GM23338 (cell line): ENCODE measurements around the gene NELFCD. TPM values are rescaled to one million over a fixed set of nuclear protein-coding genes. Genes with fewer than 3 reads are reported as not detected.

Experiments used
- ATAC-seq: fragments of 200-7000 bp; cut with Tn5 transposase; 3 replicates; pipeline ENCODE4 v1.9.1; 2020
- DNase-seq: peaks from one replicate; pipeline ENCODE4 v3.0.0-alpha.2; 2015; ENCODE audit warnings: low spot score
- H2AFZ ChIP-seq: fragments of 200-600 bp; sonication (generic); 2 replicates; pipeline ENCODE4 v1.8.0; 2016; ENCODE audit warnings: antibody characterized with exemption, mild to moderate bottlenecking, moderate library complexity
- H3F3A ChIP-seq: fragments of 200-600 bp; sonication (generic); replicated peaks from 2 replicates; pipeline ENCODE4 v1.8.0; 2017; ENCODE audit warnings: antibody characterized with exemption, mixed run types, low read depth
- H3K27ac ChIP-seq: fragments of 200-600 bp; sonication (generic); 2 replicates; pipeline ENCODE4 v1.6.1; 2016; ENCODE audit warnings: low read depth
- H3K27me3 ChIP-seq: fragments of 200-600 bp; sonication (generic); 2 replicates; pipeline ENCODE4 v1.8.0; 2016; ENCODE audit warnings: mild to moderate bottlenecking, mixed run types, moderate library complexity; ENCODE audit not compliant: insufficient read depth
- H3K36me3 ChIP-seq: fragments of 200-600 bp; sonication (generic); 2 replicates; pipeline ENCODE4 v1.8.0; 2016; ENCODE audit warnings: mild to moderate bottlenecking; ENCODE audit not compliant: insufficient read depth
- H3K4me1 ChIP-seq: fragments of 200-600 bp; sonication (generic); 2 replicates; pipeline ENCODE4 v1.8.0; 2016; ENCODE audit warnings: mild to moderate bottlenecking, moderate library complexity; ENCODE audit not compliant: insufficient read depth
- H3K4me2 ChIP-seq: fragments of 200-600 bp; sonication (generic); 2 replicates; pipeline ENCODE4 v1.7.1; 2017; ENCODE audit warnings: mixed run types
- H3K4me3 ChIP-seq: fragments of 200-600 bp; sonication (generic); 2 replicates; pipeline ENCODE4 v1.6.1; 2016; ENCODE audit warnings: mixed run types
- H3K79me2 ChIP-seq: fragments of 200-600 bp; sonication (generic); replicated peaks from 2 replicates; pipeline ENCODE4 v1.8.0; 2017; ENCODE audit warnings: mild to moderate bottlenecking; ENCODE audit not compliant: insufficient read depth
- H3K9me2 ChIP-seq: fragments of 200-600 bp; sonication (generic); 2 replicates; pipeline ENCODE4 v1.8.0; 2017; ENCODE audit not compliant: insufficient read depth
- H4K20me1 ChIP-seq: fragments of 200-600 bp; sonication (generic); replicated peaks from 2 replicates; pipeline ENCODE4 v1.8.0; 2017; ENCODE audit warnings: mild to moderate bottlenecking; ENCODE audit not compliant: insufficient read depth
- H3K27ac Mint-ChIP-seq: 2 replicates; pipeline ENCODE4 v1.8.0; 2020; ENCODE audit warnings: inconsistent platforms, mild to moderate bottlenecking, moderate library complexity, mixed read lengths
- H3K27me3 Mint-ChIP-seq: 3 replicates; pipeline ENCODE4 v1.8.0; 2022; ENCODE audit warnings: low read depth, mild to moderate bottlenecking, moderate library complexity, mixed read lengths, inconsistent platforms; ENCODE audit not compliant: insufficient read depth, poor library complexity
- H3K36me3 Mint-ChIP-seq: 3 replicates; pipeline ENCODE4 v1.8.0; 2021; ENCODE audit warnings: low read depth, mild to moderate bottlenecking, inconsistent platforms, moderate library complexity, mixed read lengths
- H3K4me1 Mint-ChIP-seq: 3 replicates; pipeline ENCODE4 v1.8.0; 2020; ENCODE audit warnings: mild to moderate bottlenecking, inconsistent platforms, mixed read lengths
- H3K4me3 Mint-ChIP-seq: 3 replicates; pipeline ENCODE4 v1.8.0; 2021; ENCODE audit warnings: moderate library complexity, mild to moderate bottlenecking, inconsistent platforms, mixed read lengths
- H3K9me3 Mint-ChIP-seq: 3 replicates; pipeline ENCODE4 v1.8.0; 2020; ENCODE audit warnings: moderate library complexity, mild to moderate bottlenecking, inconsistent platforms, mixed read lengths
- CREB1 ChIP-seq: fragments of 250-450 bp; sonication (Bioruptor Pico); IDR thresholded peaks from 2 replicates; pipeline ENCODE4 v1.5.0; 2020; ENCODE audit warnings: low read depth, mild to moderate bottlenecking, moderate library complexity
- ETS1 ChIP-seq: IDR thresholded peaks from 2 replicates; pipeline ENCODE4 v1.6.1; 2016; ENCODE audit warnings: antibody characterized with exemption
- EZH2phosphoT487 ChIP-seq: fragments of 200-600 bp; sonication (generic); IDR thresholded peaks from one replicate; pipeline ENCODE4 v1.8.1; 2018; ENCODE audit warnings: antibody characterized with exemption; ENCODE audit not compliant: unreplicated experiment
- JUNB ChIP-seq: IDR thresholded peaks from one replicate; pipeline ENCODE4 v1.6.1; 2016; ENCODE audit warnings: antibody characterized with exemption; ENCODE audit not compliant: unreplicated experiment
- NANOG ChIP-seq: IDR thresholded peaks from 2 replicates; pipeline ENCODE4 v1.6.1; 2016; ENCODE audit warnings: antibody characterized with exemption, borderline replicate concordance
- POLR2AphosphoS5 ChIP-seq: IDR thresholded peaks from 2 replicates; pipeline ENCODE4 v1.6.1; 2016; ENCODE audit warnings: antibody characterized with exemption, low read depth
- STAT1 ChIP-seq: IDR thresholded peaks from one replicate; pipeline ENCODE4 v1.6.1; 2016; ENCODE audit warnings: antibody characterized with exemption; ENCODE audit not compliant: unreplicated experiment
- ZNF114 ChIP-seq: fragments of 250-450 bp; sonication (Bioruptor Pico); IDR thresholded peaks from 2 replicates; pipeline ENCODE4 v1.5.0; 2020; ENCODE audit warnings: mild to moderate bottlenecking, moderate library complexity
- polyA plus RNA-seq: library from polyadenylated mRNA; unstranded; fragments of >200 nt; fragmentation: Nextera tagmentation; extraction: Ambion mirVana; gene quantifications from 2 replicates; pipeline ENCODE4 v1.2.1, GENCODE V29; 2016
- total RNA-seq: library from RNA; depleted of rRNA; stranded (reverse); fragments of >200 nt; shearing (Covaris generic); gene quantifications from 2 replicates; pipeline ENCODE4 v1.2.3, GENCODE V29; 2014
- TF ChIP-seq, protein P1 (sequence below), 2 experiments: fragments of 200-600 bp in 1 of 2; sonication (generic) in 1 of 2; conservative IDR thresholded peaks; 2 replicates each; pipeline versions ENCODE4 v1.5.1 to v1.6.1; 2016 to 2017; ENCODE audit warnings: antibody characterized with exemption in 2 of 2, low read depth in 2 of 2, mild to moderate bottlenecking in 2 of 2, moderate library complexity in 1 of 2
- TF ChIP-seq, protein P2 (sequence below): IDR thresholded peaks from one replicate; pipeline ENCODE4 v1.6.1; 2018; ENCODE audit warnings: antibody characterized with exemption; ENCODE audit not compliant: unreplicated experiment

Gene NELFCD
- total and polyA plus RNA-seq, 2 experiments from 2014 or later, result 52.9 to 75.8 TPM

- Mint-ChIP-seq H3K4me3 (no peak overlapping the region), H3K36me3 (peaks cover 16% of the 10 kb centered on the region), H3K4me1 (peaks cover 8% of the 10 kb centered on the region; the same call in 2 of the 3 replicates), H3K27me3 (peaks cover 8% of the 10 kb centered on the region), H3K9me3 (no peaks in the 10 kb centered on the region), H3K27ac (no peak overlapping the region)
- Histone ChIP-seq H3K27ac (no peak overlapping the region), H3F3A (no peaks in the 10 kb centered on the region), H3K27me3 (no peaks in the 10 kb centered on the region), H3K4me1 (no peaks in the 10 kb centered on the region), H3K36me3 (no peaks in the 10 kb centered on the region), H3K4me3 (no peak overlapping the region), H2AFZ (no peak overlapping the region), H4K20me1 (no peaks in the 10 kb centered on the region), H3K79me2 (no peaks in the 10 kb centered on the region), H3K4me2 (no peak overlapping the region), H3K9me2 (no peaks in the 10 kb centered on the region)
- TF ChIP-seq NANOG (no peak), CREB1 (CRISPR knock-in tag) (no peak), EZH2phosphoT487 (no peak)
- no peak for DNase-seq
- no peak for ATAC-seq
Observed at GRCh38 chr20:59018817-59019216, 37.8 kb downstream of the NELFCD start.

- Mint-ChIP-seq H3K9me3 (no peaks in the 10 kb centered on the region), H3K4me1 (peaks cover 8% of the 10 kb centered on the region; the same call in 2 of the 3 replicates), H3K27ac (no peak within 1 kb of the TSS), H3K27me3 (peaks cover 10% of the 10 kb centered on the region), H3K36me3 (peaks cover 20% of the 10 kb centered on the region), H3K4me3 (no peak within 1 kb of the TSS)
- DNase-seq, result no peak
- no peak within 1 kb of the TSS for H3K27ac ChIP-seq
- no peak within 1 kb of the TSS for H2AFZ ChIP-seq
- no peaks in the 10 kb centered on the region for H3K4me1 ChIP-seq
- H3K4me2 ChIP-seq, result no peak within 1 kb of the TSS
- no peaks in the 10 kb centered on the region for H3K79me2 ChIP-seq
- ATAC-seq, result no peak
- H3F3A ChIP-seq, result no peaks in the 10 kb centered on the region
- no peaks in the 10 kb centered on the region for H3K27me3 ChIP-seq
- no peaks in the 10 kb centered on the region for H3K9me2 ChIP-seq
- H3K36me3 ChIP-seq, result peaks cover 2% of the 10 kb centered on the region; the same call in 1 of the 2 replicates
- no peaks in the 10 kb centered on the region for H4K20me1 ChIP-seq
- no peak within 1 kb of the TSS for H3K4me3 ChIP-seq
- TF ChIP-seq POLR2AphosphoS5, result no peak
- TF ChIP-seq, protein P1, sequence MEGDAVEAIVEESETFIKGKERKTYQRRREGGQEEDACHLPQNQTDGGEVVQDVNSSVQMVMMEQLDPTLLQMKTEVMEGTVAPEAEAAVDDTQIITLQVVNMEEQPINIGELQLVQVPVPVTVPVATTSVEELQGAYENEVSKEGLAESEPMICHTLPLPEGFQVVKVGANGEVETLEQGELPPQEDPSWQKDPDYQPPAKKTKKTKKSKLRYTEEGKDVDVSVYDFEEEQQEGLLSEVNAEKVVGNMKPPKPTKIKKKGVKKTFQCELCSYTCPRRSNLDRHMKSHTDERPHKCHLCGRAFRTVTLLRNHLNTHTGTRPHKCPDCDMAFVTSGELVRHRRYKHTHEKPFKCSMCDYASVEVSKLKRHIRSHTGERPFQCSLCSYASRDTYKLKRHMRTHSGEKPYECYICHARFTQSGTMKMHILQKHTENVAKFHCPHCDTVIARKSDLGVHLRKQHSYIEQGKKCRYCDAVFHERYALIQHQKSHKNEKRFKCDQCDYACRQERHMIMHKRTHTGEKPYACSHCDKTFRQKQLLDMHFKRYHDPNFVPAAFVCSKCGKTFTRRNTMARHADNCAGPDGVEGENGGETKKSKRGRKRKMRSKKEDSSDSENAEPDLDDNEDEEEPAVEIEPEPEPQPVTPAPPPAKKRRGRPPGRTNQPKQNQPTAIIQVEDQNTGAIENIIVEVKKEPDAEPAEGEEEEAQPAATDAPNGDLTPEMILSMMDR (conservative IDR thresholded peaks at IDR 0.05; ENCODE audit: low read depth in 2 of 2), result no peak
- no peak for TF ChIP-seq ETS1
- no peak for TF ChIP-seq EZH2phosphoT487
- TF ChIP-seq, protein P2, sequence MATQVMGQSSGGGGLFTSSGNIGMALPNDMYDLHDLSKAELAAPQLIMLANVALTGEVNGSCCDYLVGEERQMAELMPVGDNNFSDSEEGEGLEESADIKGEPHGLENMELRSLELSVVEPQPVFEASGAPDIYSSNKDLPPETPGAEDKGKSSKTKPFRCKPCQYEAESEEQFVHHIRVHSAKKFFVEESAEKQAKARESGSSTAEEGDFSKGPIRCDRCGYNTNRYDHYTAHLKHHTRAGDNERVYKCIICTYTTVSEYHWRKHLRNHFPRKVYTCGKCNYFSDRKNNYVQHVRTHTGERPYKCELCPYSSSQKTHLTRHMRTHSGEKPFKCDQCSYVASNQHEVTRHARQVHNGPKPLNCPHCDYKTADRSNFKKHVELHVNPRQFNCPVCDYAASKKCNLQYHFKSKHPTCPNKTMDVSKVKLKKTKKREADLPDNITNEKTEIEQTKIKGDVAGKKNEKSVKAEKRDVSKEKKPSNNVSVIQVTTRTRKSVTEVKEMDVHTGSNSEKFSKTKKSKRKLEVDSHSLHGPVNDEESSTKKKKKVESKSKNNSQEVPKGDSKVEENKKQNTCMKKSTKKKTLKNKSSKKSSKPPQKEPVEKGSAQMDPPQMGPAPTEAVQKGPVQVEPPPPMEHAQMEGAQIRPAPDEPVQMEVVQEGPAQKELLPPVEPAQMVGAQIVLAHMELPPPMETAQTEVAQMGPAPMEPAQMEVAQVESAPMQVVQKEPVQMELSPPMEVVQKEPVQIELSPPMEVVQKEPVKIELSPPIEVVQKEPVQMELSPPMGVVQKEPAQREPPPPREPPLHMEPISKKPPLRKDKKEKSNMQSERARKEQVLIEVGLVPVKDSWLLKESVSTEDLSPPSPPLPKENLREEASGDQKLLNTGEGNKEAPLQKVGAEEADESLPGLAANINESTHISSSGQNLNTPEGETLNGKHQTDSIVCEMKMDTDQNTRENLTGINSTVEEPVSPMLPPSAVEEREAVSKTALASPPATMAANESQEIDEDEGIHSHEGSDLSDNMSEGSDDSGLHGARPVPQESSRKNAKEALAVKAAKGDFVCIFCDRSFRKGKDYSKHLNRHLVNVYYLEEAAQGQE, result no peak
- TF ChIP-seq CREB1 (CRISPR knock-in tag), result no peak
- TF ChIP-seq STAT1, result no peak
- TF ChIP-seq NANOG, result no peak
- TF ChIP-seq ZNF114 (CRISPR knock-in tag), result no peak
- TF ChIP-seq JUNB, result no peak
Observed at GRCh38 chr20:59019217-59019616, 38.2 kb downstream of the NELFCD start, which contains the start of gene TUBB1. TSS of gene TUBB1 (plus strand) at chr20:59019429. CDS start at chr20:59019523, 94 bp downstream.
